D721Med (cell line): ENCODE results near the gene CEP44.
"Not testable (repeated sequence)": the region's sequence is repeated elsewhere in the genome, so short reads cannot be mapped to it uniquely, and the experiment has no call there.

Experiments
- DNase-seq: peaks from one replicate; pipeline ENCODE4 v3.0.0; 2011; ENCODE audit warnings: low spot score; ENCODE audit not compliant: insufficient read length
- FAIRE-seq: peaks from 2 replicates; lab custom pipeline; 2011; peaks lifted over from hg19 to GRCh38; lab: Jason Lieb, UNC
- CTCF ChIP-seq: IDR thresholded peaks from 2 replicates; pipeline ENCODE4 v1.5.1; 2012; ENCODE audit warnings: mild to moderate bottlenecking, control low read depth; ENCODE audit not compliant: insufficient read depth; ENCODE audit errors: missing control alignments

CEP44 gene

GRCh38 chr4:174365018-174365587, 81.4 kb downstream of the CEP44 start:
- no peak for DNase-seq
- TF ChIP-seq CTCF = peak; percentile 46
- no peak for FAIRE-seq

- no peak for FAIRE-seq
- no peak for DNase-seq
- no peak for TF ChIP-seq CTCF
Measured at GRCh38 chr4:174369985-174370384, 86.3 kb downstream of the CEP44 start.

GRCh38 chr4:174373821-174374220, 90.1 kb downstream of the CEP44 start:
- no peak for TF ChIP-seq CTCF
- no peak for DNase-seq
- no peak for FAIRE-seq

- DNase-seq = no peak
- TF ChIP-seq CTCF = no peak
- FAIRE-seq = no peak
Measured at GRCh38 chr4:174375422-174375821, 91.7 kb downstream of the CEP44 start.

- FAIRE-seq = no peak
- TF ChIP-seq CTCF = no peak
- DNase-seq = no peak
Measured at GRCh38 chr4:174377613-174378012, 93.9 kb downstream of the CEP44 start.

- TF ChIP-seq CTCF = no peak
- FAIRE-seq = no peak
Measured at GRCh38 chr4:174378951-174379350, 95.2 kb downstream of the CEP44 start.

GRCh38 chr4:174380206-174380605, 96.5 kb downstream of the CEP44 start:
- FAIRE-seq = not testable (repeated sequence)

More at GRCh38 chr4:174378951-174379350, 95.2 kb downstream of the CEP44 start:
- no peak for DNase-seq

More at GRCh38 chr4:174380206-174380605, 96.5 kb downstream of the CEP44 start:
- DNase-seq = not testable (repeated sequence)
